Parietal lobe (tissue), 2 donors: Measurements from ENCODE around the gene NME5. TPM values are rescaled to one million over a fixed set of nuclear protein-coding genes. Genes with fewer than 3 reads are reported as not detected.

ENCODE experiments used
- small RNA-seq: library from RNA; depleted of rRNA; stranded (forward); fragments of <200 nt; gene quantifications from one replicate; pipeline ENCODE3, GENCODE V24; 2014; ENCODE audit warnings: low replicate concordance
- total RNA-seq: library from RNA; depleted of rRNA; stranded (reverse); fragments of >200 nt; gene quantifications from one replicate; pipeline ENCODE4 v1.2.3, GENCODE V29; 2014

Gene NME5
- total RNA-seq: 8.8 TPM

GRCh38 chr5:138138949-138139780 is at the start of gene NME5:
TSS of gene NME5 (minus strand) at chr5:138139428. CDS start at chr5:138138780, 648 bp downstream.

GRCh38 chr5:138178516-138179276 is 39.5 kb upstream of the NME5 start, which contains the start of the genes BRD8 and KIF20A:
TSS of gene BRD8 (minus strand) at chr5:138178630. CDS start at chr5:138178614, 16 bp downstream.
TSS of gene KIF20A (plus strand) at chr5:138179112. CDS start at chr5:138179681, 569 bp downstream.

GRCh38 chr5:138083702-138084101 is 55.5 kb downstream of the NME5 start, which contains the start of gene WNT8A:
TSS of gene WNT8A (plus strand) at chr5:138084033. CDS start at chr5:138084128, 95 bp downstream.

Small RNA genes lying within 50 kb of the gene (small RNA-seq; reads per million reads assigned to genes)
- gene RNU6-1148P: not detected
- not detected for gene RNU6-460P
- gene RNU6-888P: not detected

Other genes with a start within 250 kb of the NME5 start
- gene PKD2L2, start 250.0 kb downstream of the NME5 start, total RNA-seq: not detected
- gene FAM13B, start 106.3 kb downstream of the NME5 start, total RNA-seq: 114 TPM
- gene WNT8A, start 55.4 kb downstream of the NME5 start, total RNA-seq: not detected
- 95.8 TPM for gene BRD8, start 39.2 kb upstream of the NME5 start, total RNA-seq
- 6.3 TPM for gene KIF20A, start 39.7 kb upstream of the NME5 start, total RNA-seq
- gene CDC23, start 73.9 kb upstream of the NME5 start, total RNA-seq: 36.3 TPM
- not detected for gene GFRA3, start 135.2 kb upstream of the NME5 start, total RNA-seq
- 2.2 TPM for gene CDC25C, start 192.4 kb upstream of the NME5 start, total RNA-seq
- gene FAM53C, start 198.8 kb upstream of the NME5 start, total RNA-seq: 25.7 TPM
- 105 TPM for gene KDM3B, start 213.3 kb upstream of the NME5 start, total RNA-seq